Inflammatory macrophage (primary cell): Measurements from ENCODE around the gene NPBWR2.

ENCODE experiments used
- DNase-seq, 2 donors: peaks; one replicate each; pipeline ENCODE4 v3.0.0-alpha.2; 2020 to 2022

NPBWR2 gene

GRCh38 chr20:64083804-64084684 lies 23.3 kb downstream of the NPBWR2 start, which contains the start of gene LKAAEAR1:
Gene LKAAEAR1, minus strand, starts transcription at chr20:64084398. Its CDS starts 179 bp downstream, at chr20:64084219.
- no peak for DNase-seq

GRCh38 chr20:64083378-64083803 lies 24.0 kb downstream of the NPBWR2 start:
- peak; percentile 48 to 73 for DNase-seq

- DNase-seq = peak in 1 of 2 donors; percentile 32
These were observed 24.5 kb downstream of the NPBWR2 start for GRCh38 chr20:64082820-64083377.

GRCh38 chr20:64082126-64082731 lies 25.1 kb downstream of the NPBWR2 start:
- no peak for DNase-seq

GRCh38 chr20:64081624-64081964 lies 25.8 kb downstream of the NPBWR2 start:
- DNase-seq = no peak

GRCh38 chr20:64080813-64081623 lies 26.3 kb downstream of the NPBWR2 start:
- no peak for DNase-seq

- DNase-seq = peak in 1 of 2 donors; percentile 41
These were observed 27.2 kb downstream of the NPBWR2 start, which contains the start of gene OPRL1 for GRCh38 chr20:64080013-64080812. Gene OPRL1, plus strand, starts transcription at chr20:64080082. Its CDS starts 12,639 bp downstream, at chr20:64092721.

- DNase-seq = peak; percentile 94 to 97
These were observed 27.9 kb downstream of the NPBWR2 start, which contains the start of gene RGS19 for GRCh38 chr20:64079273-64080012. Gene RGS19, minus strand, starts transcription at chr20:64079518. Its CDS starts 2,632 bp downstream, at chr20:64076886.

GRCh38 chr20:64078934-64079272 lies 28.5 kb downstream of the NPBWR2 start:
- no peak for DNase-seq

GRCh38 chr20:64077876-64078551 lies 29.4 kb downstream of the NPBWR2 start:
- DNase-seq = peak; percentile 26 to 31

GRCh38 chr20:64077541-64077875 lies 29.9 kb downstream of the NPBWR2 start:
- no peak for DNase-seq

- peak; percentile 59 to 74 for DNase-seq
These were observed 30.3 kb downstream of the NPBWR2 start for GRCh38 chr20:64077094-64077493.

GRCh38 chr20:64076061-64076997 lies 31.0 kb downstream of the NPBWR2 start:
- DNase-seq = no peak

- no peak for DNase-seq
These were observed 31.8 kb downstream of the NPBWR2 start for GRCh38 chr20:64075556-64075955.

- DNase-seq = no peak
These were observed 32.4 kb downstream of the NPBWR2 start for GRCh38 chr20:64074963-64075362.

GRCh38 chr20:64074184-64074789 lies 33.1 kb downstream of the NPBWR2 start:
- DNase-seq = no peak

GRCh38 chr20:64073476-64074183 lies 33.7 kb downstream of the NPBWR2 start:
- no peak for DNase-seq

- DNase-seq = no peak
These were observed 34.8 kb downstream of the NPBWR2 start for GRCh38 chr20:64072498-64073063.
